Muscle of back (tissue), 11 donors: ENCODE measurements around the gene REL. TPM values are rescaled to one million over a fixed set of nuclear protein-coding genes. Genes with fewer than 3 reads are reported as not detected.
"Not testable (repeated sequence)": the region's sequence is repeated elsewhere in the genome, so short reads cannot be mapped to it uniquely, and the experiment has no call there.

Source experiments
- DNase-seq, 3 donors: peaks; one replicate each; pipeline versions ENCODE4 v3.0.0 to v3.0.0-alpha.2; 2013
- polyA plus RNA-seq, 10 donors: library from polyadenylated mRNA; unstranded; fragments of 120-200 nt; gene quantifications; one replicate each; pipeline ENCODE4 v1.2.1, GENCODE V29; 2013; ENCODE audit not compliant: insufficient read length in 10 of 10

REL gene
- polyA plus RNA-seq, 10 donors, result 2.9 to 6.0 (median 5.0) TPM

- DNase-seq, result no peak
Measured at GRCh38 chr2:60867007-60867406, 14.4 kb upstream of the REL start.

GRCh38 chr2:60867848-60868247 is 13.5 kb upstream of the REL start:
- peak in 1 of 3 donors; percentile 29 for DNase-seq

DNA sequence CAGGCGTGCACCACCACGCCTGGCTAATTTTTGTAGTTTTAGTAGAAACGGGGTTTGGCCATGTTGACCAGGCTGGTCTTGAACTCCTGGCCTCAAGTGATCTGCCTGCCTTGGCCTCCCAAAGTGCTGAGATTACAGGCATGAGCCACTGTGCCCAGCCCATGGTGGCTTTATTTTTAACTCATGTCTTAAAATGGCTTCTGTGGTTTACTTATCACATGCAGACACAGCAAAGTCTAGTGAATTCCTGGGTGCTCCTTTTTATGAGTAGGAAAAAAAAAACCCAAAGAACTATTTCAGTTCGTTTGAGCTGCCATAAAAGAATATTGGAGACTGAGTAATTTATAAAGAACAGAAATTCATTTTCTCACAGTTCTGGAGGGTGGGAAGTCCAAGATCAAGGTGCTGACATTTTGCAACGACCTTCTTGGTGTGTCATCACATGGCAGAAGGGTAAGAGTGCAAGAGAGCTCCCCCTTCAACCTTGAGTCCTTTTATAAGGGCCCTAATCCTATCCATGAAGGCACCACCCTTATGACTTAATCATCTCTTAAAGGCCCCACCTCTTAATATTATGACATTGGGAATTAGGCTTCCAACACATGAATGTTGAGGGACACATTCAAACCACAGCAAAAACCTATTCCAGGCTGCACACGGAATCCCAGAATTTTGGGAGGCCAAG is 12.6 kb upstream of the REL start:
- DNase-seq, result no peak

DNA sequence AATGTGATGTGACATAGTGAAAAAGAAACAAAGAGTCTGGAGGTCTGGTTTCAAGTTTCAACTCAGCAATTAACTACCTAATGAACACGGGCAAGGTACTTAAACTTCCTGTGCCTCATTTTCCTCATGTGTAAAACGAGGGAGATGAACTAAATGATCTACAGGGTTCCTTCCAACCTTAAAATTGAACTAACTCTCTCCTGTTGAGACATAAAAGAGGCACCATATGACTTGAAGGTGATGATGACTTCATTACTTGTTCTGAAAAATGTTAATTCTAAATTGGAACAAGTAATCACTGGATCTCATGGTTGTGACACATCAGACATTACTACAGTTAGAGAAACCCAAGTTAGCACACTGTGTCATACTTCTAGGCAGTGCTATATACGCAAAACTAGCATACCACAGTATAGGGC is 8.9 kb upstream of the REL start:
- no peak for DNase-seq

GRCh38 chr2:60873381-60873780 is 8.0 kb upstream of the REL start:
- DNase-seq, result no peak

GRCh38 chr2:60875520-60875919 is 5.9 kb upstream of the REL start:
- no peak for DNase-seq

GRCh38 chr2:60880643-60881046 is 729 bp upstream of the REL start:
- DNase-seq, result peak in 1 of 3 donors; percentile 40

DNA sequence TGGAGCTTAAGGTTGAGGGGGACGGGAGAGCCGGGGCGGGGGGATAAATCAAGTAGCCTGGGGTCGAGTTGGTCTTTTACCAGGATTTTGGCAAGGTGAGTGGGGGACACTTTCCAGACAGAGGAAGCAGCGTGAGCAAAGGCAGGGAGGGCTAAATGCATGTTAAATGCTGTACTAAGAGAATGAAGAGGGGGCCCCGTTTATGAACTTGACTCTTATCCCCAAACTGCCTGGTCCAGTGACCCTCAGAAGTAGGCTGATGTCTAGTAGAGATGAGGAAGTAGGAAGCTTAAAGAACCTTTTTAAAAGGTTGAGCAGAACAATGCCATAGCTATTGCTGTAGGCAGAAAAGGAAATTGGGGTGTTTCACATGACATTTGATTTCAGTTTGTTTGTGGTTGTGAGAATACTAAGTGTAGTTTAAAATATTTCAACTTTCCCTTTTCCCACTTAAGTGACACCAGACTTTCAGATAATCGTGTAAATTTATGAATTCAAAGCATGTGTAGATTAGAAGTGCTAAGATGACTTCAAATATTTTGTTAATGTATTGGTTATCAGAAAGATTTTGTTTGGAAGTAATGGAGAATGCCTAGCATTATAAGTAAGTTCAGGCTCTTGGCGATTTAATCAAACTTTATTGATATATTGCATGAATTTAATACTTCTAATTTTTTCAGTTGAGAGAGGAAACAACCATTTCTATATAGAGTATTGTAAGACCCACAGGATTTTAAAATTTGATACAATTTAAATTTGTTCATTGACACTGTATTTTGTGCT is 1.8 kb downstream of the REL start:
- peak in 2 of 3 donors; percentile 27 to 57 for DNase-seq

- no peak for DNase-seq
Measured at GRCh38 chr2:60883896-60884295, 2.5 kb downstream of the REL start.

GRCh38 chr2:60884800-60885199 is 3.4 kb downstream of the REL start:
- DNase-seq, result no peak

DNA sequence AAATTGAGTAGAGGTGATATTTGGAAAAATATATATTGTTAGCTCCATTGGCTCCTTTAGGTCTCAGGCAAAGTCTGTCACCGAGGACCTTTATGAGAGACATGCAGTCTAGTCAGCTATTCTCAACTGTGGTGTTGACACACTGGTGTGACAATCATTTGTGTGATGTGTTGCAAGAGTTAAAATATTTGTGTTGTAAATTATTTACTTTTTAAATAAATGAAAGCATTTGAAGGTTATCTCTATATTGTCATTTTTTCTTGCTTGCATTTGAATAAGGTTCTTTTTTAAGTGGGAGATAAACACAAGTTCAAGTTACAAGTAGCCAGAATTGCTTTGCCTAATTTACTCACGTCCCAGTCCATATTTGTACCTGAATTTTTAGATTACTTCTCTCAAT is 4.3 kb downstream of the REL start:
- no peak for DNase-seq

DNA sequence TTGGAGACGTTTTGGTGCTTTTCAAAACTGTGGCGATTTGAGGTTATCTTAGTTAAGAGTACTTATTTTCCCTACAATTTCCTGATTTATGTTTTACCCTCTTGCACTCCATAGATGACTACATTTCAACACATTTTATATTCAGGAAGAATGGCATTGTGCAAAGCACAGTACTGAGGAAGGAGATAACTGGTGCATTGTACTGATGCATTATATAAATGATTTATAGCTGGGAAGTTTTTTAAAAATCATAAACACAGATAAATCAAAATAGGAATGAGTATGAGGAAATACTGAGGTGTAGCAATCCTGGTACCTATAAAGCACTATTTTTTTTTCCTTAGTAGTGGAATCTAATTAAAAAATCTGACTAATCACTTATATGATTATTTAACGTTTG is 5.6 kb downstream of the REL start:
- DNase-seq, result no peak

DNA sequence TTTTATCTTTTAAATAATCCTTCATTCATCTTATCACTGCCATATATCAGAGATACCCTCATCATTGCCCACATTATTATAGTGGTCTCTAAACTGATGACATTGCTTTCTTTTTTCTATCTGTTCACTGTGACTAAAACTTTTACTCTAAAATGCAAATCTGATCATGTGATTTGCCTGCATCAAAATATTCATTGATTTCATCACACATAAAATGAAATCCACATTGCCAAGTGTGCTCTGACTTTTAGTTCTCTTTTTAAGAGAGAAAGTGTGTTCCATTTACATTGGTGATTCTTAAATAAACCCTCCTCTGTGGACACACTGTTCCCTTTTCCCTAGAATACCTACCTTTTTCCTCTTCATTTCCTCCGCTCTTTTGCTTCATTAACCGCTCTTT is 7.5 kb downstream of the REL start:
- no peak for DNase-seq

GRCh38 chr2:60889581-60890392 is 8.4 kb downstream of the REL start:
- not testable (repeated sequence) for DNase-seq

- DNase-seq, result no peak
Measured at GRCh38 chr2:60890393-60890707, 9.0 kb downstream of the REL start.

GRCh38 chr2:60891180-60891579 is 9.8 kb downstream of the REL start:
- DNase-seq, result no peak

GRCh38 chr2:60898567-60898966 is 17.2 kb downstream of the REL start:
- DNase-seq, result no peak

GRCh38 chr2:60899230-60899891 is 18.0 kb downstream of the REL start:
- DNase-seq, result no peak

GRCh38 chr2:60899892-60900249 is 18.5 kb downstream of the REL start:
- DNase-seq, result no peak

GRCh38 chr2:60901296-60901695 is 19.9 kb downstream of the REL start:
- DNase-seq, result not testable (repeated sequence)

DNA sequence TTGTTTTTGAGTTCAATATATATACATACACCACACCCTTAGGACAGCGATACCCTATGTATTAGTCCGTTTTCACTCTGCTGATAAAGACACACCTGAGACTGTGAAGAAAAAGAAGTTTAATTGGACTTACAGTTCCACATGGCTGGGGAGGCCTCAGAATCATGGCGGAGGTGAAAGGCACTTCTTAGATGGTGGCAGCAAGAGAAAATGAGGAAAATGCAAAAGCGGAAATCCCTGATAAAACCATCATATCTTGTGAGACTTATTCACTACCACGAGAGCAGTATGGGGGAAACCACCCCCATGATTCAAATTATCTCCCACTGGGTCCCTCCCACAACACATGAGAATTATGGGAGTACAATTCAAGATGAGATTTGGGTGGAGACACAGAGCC is 24.5 kb downstream of the REL start:
- DNase-seq, result not testable (repeated sequence)

GRCh38 chr2:60906395-60906794 is 25.0 kb downstream of the REL start:
- DNase-seq, result no peak
